ENCODE results near the gene ODC1. TPM values are rescaled to one million over a fixed set of nuclear protein-coding genes. Genes with fewer than 3 reads are reported as not detected.
A peak's percentile ranks its signal among the peaks of the same experiment; 100 is the strongest.

Gene ODC1
- total and polyA plus RNA-seq, 2 of the 4 experiments (the other 2 are of a cell fraction) = 117 to 204 TPM

DNA sequence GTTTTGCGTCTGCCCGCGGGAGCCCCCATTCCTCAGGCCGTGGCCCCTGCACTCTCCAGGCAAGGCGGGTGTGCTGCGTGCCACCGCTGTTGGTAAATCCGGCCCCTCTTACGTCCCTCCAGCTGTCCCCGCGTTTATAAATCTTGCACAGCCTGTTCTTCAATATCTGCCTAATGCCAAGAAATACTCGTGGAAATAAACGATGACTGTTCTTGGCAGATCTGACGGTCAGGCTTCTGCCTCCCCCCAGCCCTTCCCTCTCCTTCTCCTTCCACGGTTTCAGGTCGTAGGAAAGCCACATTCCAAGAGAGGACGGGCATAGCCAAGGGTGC lies 20.5 kb downstream of the ODC1 start:
- Histone ChIP-seq H2BK120ac (ENCODE audit: low read depth, low read length) (no peak overlapping the region), H3K23ac (ENCODE audit: low read depth, low read length) (no peak overlapping the region), H4K91ac (ENCODE audit: insufficient read depth, low read depth, low read length) (no peak overlapping the region), H3K9me3 (ENCODE audit: control insufficient read depth, insufficient read depth, low read length) (no peaks in the 10 kb centered on the region), H2AK9ac (replicated peaks; ENCODE audit: low read depth, low read length, poor library complexity) (no peak overlapping the region), H3K18ac (ENCODE audit: low read depth, low read length) (no peak overlapping the region), H3K27me3 (ENCODE audit: control insufficient read depth, insufficient read depth, low read length) (no peaks in the 10 kb centered on the region), H3K4ac (ENCODE audit: low read depth, low read length) (0 out of 2 replicates have a peak overlapping the region, but pooled peaks have one; percentile 2), H2BK15ac (ENCODE audit: low read depth, low read length) (no peak overlapping the region), H4K20me1 (ENCODE audit: insufficient read depth, low read length) (0 out of 2 replicates have a peak, but pooled peaks cover 4% of the 10 kb centered on the region), H3K56ac (ENCODE audit: extremely low read depth, insufficient read depth, low read length) (no peak overlapping the region), H2AFZ (replicated peaks; ENCODE audit: low read length, poor library complexity) (peak overlapping the region; percentile 24), H3K36me3 (ENCODE audit: control insufficient read depth, insufficient read depth, low read length) (peaks cover 4% of the 10 kb centered on the region; the same call in 1 of the 2 replicates), H3K4me3 (ENCODE audit: insufficient read depth, low read depth, low read length) (no peak overlapping the region), H4K5ac (ENCODE audit: low read depth, low read length) (no peak overlapping the region), H3K27ac (ENCODE audit: insufficient read depth, low read length) (no peak overlapping the region), H2BK20ac (ENCODE audit: low read depth, low read length) (no peak overlapping the region), H3K14ac (replicated peaks; ENCODE audit: low read depth, low read length) (no peak overlapping the region), H3K4me2 (ENCODE audit: low read depth, low read length) (no peak overlapping the region; the same call in 1 of the 2 replicates), H3K9ac (ENCODE audit: low read depth, low read length) (no peak overlapping the region), H4K8ac (ENCODE audit: low read depth in 2 of 2, low read length in 2 of 2) (no peak overlapping the region), H2AK5ac (ENCODE audit: low read depth, low read length) (no peak overlapping the region), H3K79me1 (ENCODE audit: low read depth in 1 of 2, low read length in 2 of 2) (no peaks in the 10 kb centered on the region), H3K9me1 (ENCODE audit: insufficient read depth, low read length) (no peaks in the 10 kb centered on the region), H2BK5ac (ENCODE audit: low read depth, low read length, poor library complexity, severe bottlenecking) (no peak overlapping the region), H3K4me1 (ENCODE audit: control insufficient read depth, insufficient read depth, low read length) (peaks cover 7% of the 10 kb centered on the region; the same call in 1 of the 2 replicates)
- in situ Hi-C loops (cut with MboI; ENCODE audit: low sequenced_read_pairs) = loop anchor here (10.0 kb wide), 1 partner anchor 623 kb away; no protein-coding TSS in a partner anchor
- POLR2A ChIA-PET (ENCODE audit: unreplicated experiment) = no interaction called here
- ATAC-seq (ENCODE audit: low read depth) (peak; percentile 19; the same call in 1 of the 2 replicates), DNase-seq (no peak)
- CTCF ChIA-PET = no interaction called here
- intact Hi-C loops (cut with micrococcal nuclease) = no loop called here
- TF ChIP-seq MXI1 (IDR thresholded peaks at IDR 0.05; ENCODE audit: borderline replicate concordance, low read depth, low read length) (no peak), RCOR1 (IDR thresholded peaks at IDR 0.05; ENCODE audit: insufficient replicate concordance, low read length) (no peak), MAFK (IDR thresholded peaks at IDR 0.05; ENCODE audit: low read depth, low read length) (no peak), FOS (IDR thresholded peaks at IDR 0.05; ENCODE audit: low read depth, low read length) (no peak), CHD1 (IDR thresholded peaks at IDR 0.05; ENCODE audit: low read depth, low read length) (no peak), POLR2A (IDR thresholded peaks at IDR 0.05; ENCODE audit: low read depth, low read length) (no peak), RAD21 (IDR thresholded peaks at IDR 0.05; ENCODE audit: low read length) (no peak), NFE2L2 (IDR thresholded peaks at IDR 0.05; ENCODE audit: low read depth, low read length) (no peak), BHLHE40 (IDR thresholded peaks at IDR 0.05; ENCODE audit: low read depth, low read length) (no peak), SMC3 (IDR thresholded peaks at IDR 0.05; ENCODE audit: low read depth, low read length) (no peak), CEBPB (IDR thresholded peaks at IDR 0.05; ENCODE audit: low read depth, low read length) (no peak)
- TF ChIP-seq, protein P1, sequence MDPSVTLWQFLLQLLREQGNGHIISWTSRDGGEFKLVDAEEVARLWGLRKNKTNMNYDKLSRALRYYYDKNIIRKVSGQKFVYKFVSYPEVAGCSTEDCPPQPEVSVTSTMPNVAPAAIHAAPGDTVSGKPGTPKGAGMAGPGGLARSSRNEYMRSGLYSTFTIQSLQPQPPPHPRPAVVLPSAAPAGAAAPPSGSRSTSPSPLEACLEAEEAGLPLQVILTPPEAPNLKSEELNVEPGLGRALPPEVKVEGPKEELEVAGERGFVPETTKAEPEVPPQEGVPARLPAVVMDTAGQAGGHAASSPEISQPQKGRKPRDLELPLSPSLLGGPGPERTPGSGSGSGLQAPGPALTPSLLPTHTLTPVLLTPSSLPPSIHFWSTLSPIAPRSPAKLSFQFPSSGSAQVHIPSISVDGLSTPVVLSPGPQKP (IDR thresholded peaks at IDR 0.05; ENCODE audit: borderline replicate concordance, low read depth, low read length) = no peak
- TF ChIP-seq, protein P2, sequence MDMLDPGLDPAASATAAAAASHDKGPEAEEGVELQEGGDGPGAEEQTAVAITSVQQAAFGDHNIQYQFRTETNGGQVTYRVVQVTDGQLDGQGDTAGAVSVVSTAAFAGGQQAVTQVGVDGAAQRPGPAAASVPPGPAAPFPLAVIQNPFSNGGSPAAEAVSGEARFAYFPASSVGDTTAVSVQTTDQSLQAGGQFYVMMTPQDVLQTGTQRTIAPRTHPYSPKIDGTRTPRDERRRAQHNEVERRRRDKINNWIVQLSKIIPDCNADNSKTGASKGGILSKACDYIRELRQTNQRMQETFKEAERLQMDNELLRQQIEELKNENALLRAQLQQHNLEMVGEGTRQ (IDR thresholded peaks at IDR 0.05; ENCODE audit: low read depth, low read length) = no peak
- BruUV-seq (replicated peaks) = no TSS peak
- WGBS, 2 experiments (ENCODE audit: extremely low coverage in 2 of 2, insufficient read length in 1 of 2) = 14% methylated on average over 10 of the region's 17 CpGs; no CpG with 5 or more reads in 1 of the 2 experiments
- dilution Hi-C loops (cut with HindIII; ENCODE audit: low sequenced_read_pairs, unreplicated experiment) = no loop called here

All from IMR-90 (cell line).